Measurements from ENCODE around the gene NOS1AP.

- TF ChIP-seq POLR2AphosphoS5 (IDR thresholded peaks at IDR 0.05; ENCODE audit: low read depth, low read length) (no peak), SIN3A (IDR thresholded peaks at IDR 0.05; ENCODE audit: borderline replicate concordance, insufficient read depth, low read length) (no peak), TAF1 (IDR thresholded peaks at IDR 0.05; ENCODE audit: borderline replicate concordance, insufficient read depth, low read length) (no peak), REST (IDR thresholded peaks at IDR 0.05; ENCODE audit: insufficient read depth in 1 of 2, low read depth in 2 of 2, low read length in 2 of 2) (no peak), FOXP2 (optimal IDR thresholded peaks at IDR 0.05; ENCODE audit: borderline replicate concordance, extremely low read depth, extremely low read length, insufficient read depth) (no peak)
Observed at GRCh38 chr1:162388083-162388594, 318.6 kb downstream of the NOS1AP start.

All from PFSK-1 (cell line).